Suprapubic skin (tissue), 4 donors: ENCODE measurements around the gene CACNA1H. TPM values are rescaled to one million over a fixed set of nuclear protein-coding genes. Genes with fewer than 3 reads are reported as not detected.
"Not testable (repeated sequence)": the region's sequence is repeated elsewhere in the genome, so short reads cannot be mapped to it uniquely, and the experiment has no call there.

Experiments used
- DNase-seq, 2 donors: peaks; one replicate each; pipeline ENCODE4 v3.0.0-alpha.2; 2019; ENCODE audit warnings: low spot score in 2 of 2
- H3K27ac ChIP-seq: fragments of 200-600 bp; sonication (generic); one replicate; pipeline ENCODE4 v1.5.1; 2019
- H3K27me3 ChIP-seq: fragments of 200-600 bp; sonication (generic); one replicate; pipeline ENCODE4 v1.5.1; 2019
- H3K36me3 ChIP-seq: fragments of 200-600 bp; sonication (generic); one replicate; pipeline ENCODE4 v1.5.1; 2019
- H3K4me1 ChIP-seq: fragments of 200-600 bp; sonication (generic); one replicate; pipeline ENCODE4 v1.5.1; 2019
- H3K4me3 ChIP-seq: fragments of 200-600 bp; sonication (generic); one replicate; pipeline ENCODE4 v1.5.1; 2019; ENCODE audit warnings: mild to moderate bottlenecking
- H3K9me3 ChIP-seq: fragments of 200-600 bp; sonication (generic); one replicate; pipeline ENCODE4 v1.5.1; 2019
- CTCF ChIP-seq, 2 donors: fragments of 200-600 bp in 1 of 2; fragments of 450-650 bp in 1 of 2; sonication (generic) in 1 of 2; IDR thresholded peaks; one replicate each; pipeline ENCODE4 v1.5.1; 2016 to 2019; ENCODE audit warnings: antibody characterized with exemption in 2 of 2, mild to moderate bottlenecking in 1 of 2, moderate library complexity in 1 of 2
- EP300 ChIP-seq: sonication (generic); formaldehyde crosslinking; IDR thresholded peaks from one replicate; pipeline ENCODE4 v1.6.1; 2017; ENCODE audit warnings: antibody characterized with exemption
- POLR2A ChIP-seq, 2 donors: fragments of 450-650 bp; IDR thresholded peaks; one replicate each; pipeline ENCODE4 v1.6.1; 2017; ENCODE audit warnings: antibody characterized with exemption in 2 of 2, mild to moderate bottlenecking in 2 of 2, moderate library complexity in 2 of 2
- POLR2AphosphoS5 ChIP-seq, 3 donors: sonication (generic); formaldehyde crosslinking; IDR thresholded peaks; one replicate each; pipeline ENCODE4 v1.6.1; 2017; ENCODE audit warnings: antibody characterized with exemption in 3 of 3
- WGBS: methylation state at CpG from one replicate; pipeline ENCODE4 v1.1.5; 2018; 5-methylcytosine and 5-hydroxymethylcytosine counted together
- total RNA-seq, 4 donors: library from RNA; depleted of rRNA; stranded (reverse); fragments of >200 nt; gene quantifications; one replicate each; pipeline ENCODE4 v1.1.0, GENCODE V29; 2016

The CACNA1H gene
- total RNA-seq, 4 donors from 2014 or later: 19.4 to 167 (median 38.4) TPM

DNA sequence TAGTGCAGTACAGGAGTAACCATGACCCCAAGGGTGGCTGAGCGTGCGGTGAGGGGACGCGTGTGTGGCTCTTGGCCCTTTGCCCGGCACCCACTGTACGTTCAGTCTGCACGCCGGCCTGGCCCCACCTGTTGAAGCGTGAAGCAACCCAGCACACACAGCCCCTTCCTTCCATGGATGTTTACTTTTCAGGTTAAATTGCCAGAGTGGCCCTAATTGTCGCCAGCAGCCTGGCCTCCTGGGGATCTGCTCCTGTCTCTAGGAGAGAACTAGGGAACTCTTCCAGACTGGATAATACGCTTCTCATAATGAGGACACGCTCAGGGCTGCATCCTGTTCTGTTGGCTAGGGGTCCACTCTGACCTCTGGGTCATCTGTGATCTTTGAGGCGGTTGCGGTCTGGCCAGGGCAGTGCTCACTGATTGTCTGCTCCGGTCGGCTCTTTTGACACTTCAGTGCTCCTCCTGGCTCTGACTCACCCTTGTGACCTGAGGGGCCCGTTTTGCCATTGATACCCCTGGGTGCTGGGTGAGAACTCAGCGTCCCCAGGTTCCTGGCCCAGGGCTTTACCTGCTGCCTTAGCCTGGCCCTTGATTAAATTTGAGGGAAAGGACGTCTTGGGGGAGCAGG is 44.4 kb downstream of the CACNA1H start:
- Histone ChIP-seq H3K36me3 (no peaks in the 10 kb centered on the region), H3K4me1 (no peaks in the 10 kb centered on the region), H3K4me3 (no peak overlapping the region), H3K9me3 (no peaks in the 10 kb centered on the region), H3K27ac (no peak overlapping the region), H3K27me3 (peaks cover 36% of the 10 kb centered on the region)
- WGBS: 62% methylated on average over 5 of the region's 19 CpGs
- TF ChIP-seq POLR2AphosphoS5 (IDR thresholded peaks at IDR 0.05): no peak
- no peak for TF ChIP-seq CTCF (IDR thresholded peaks at IDR 0.05)
- no peak for TF ChIP-seq EP300
- no peak for TF ChIP-seq POLR2A (IDR thresholded peaks at IDR 0.05)
- no peak for DNase-seq

DNA sequence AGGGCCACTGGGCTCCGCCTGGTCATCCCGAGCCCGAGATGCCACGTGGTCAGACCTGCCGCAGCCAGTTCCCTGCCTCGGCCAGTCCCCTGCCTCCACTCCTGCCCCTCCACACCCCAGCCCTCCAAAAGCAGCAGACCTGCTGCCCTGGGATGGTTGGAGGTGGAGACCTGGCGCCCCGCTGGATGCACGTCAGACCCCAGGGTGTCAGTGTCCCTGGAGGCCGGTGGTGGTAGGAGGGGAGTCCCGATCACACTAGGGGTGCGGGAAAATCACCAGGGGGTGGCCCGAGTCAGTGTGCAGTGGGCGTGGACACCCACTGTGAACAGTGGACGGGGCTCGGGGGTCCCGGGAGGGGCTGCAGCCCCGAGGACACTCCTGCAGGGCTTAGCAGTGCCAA is 45.3 kb downstream of the CACNA1H start:
- Histone ChIP-seq H3K27me3 (peaks cover 29% of the 10 kb centered on the region), H3K4me3 (no peak overlapping the region), H3K27ac (no peak overlapping the region), H3K9me3 (no peaks in the 10 kb centered on the region), H3K36me3 (no peaks in the 10 kb centered on the region), H3K4me1 (no peaks in the 10 kb centered on the region)
- DNase-seq: no peak
- 89% methylated on average over 8 of the region's 18 CpGs for WGBS
- TF ChIP-seq EP300 (no peak), CTCF (IDR thresholded peaks at IDR 0.05) (no peak), POLR2AphosphoS5 (IDR thresholded peaks at IDR 0.05) (no peak), POLR2A (IDR thresholded peaks at IDR 0.05) (no peak)

GRCh38 chr16:1198671-1199346 is 45.9 kb downstream of the CACNA1H start:
- 83% methylated on average over 19 of the region's 44 CpGs for WGBS
- not testable (repeated sequence) for H3K4me1 ChIP-seq, H3K27ac ChIP-seq, H3K36me3 ChIP-seq, H3K9me3 ChIP-seq, H3K4me3 ChIP-seq, DNase-seq
- peaks cover 26% of the 10 kb centered on the region for H3K27me3 ChIP-seq

DNA sequence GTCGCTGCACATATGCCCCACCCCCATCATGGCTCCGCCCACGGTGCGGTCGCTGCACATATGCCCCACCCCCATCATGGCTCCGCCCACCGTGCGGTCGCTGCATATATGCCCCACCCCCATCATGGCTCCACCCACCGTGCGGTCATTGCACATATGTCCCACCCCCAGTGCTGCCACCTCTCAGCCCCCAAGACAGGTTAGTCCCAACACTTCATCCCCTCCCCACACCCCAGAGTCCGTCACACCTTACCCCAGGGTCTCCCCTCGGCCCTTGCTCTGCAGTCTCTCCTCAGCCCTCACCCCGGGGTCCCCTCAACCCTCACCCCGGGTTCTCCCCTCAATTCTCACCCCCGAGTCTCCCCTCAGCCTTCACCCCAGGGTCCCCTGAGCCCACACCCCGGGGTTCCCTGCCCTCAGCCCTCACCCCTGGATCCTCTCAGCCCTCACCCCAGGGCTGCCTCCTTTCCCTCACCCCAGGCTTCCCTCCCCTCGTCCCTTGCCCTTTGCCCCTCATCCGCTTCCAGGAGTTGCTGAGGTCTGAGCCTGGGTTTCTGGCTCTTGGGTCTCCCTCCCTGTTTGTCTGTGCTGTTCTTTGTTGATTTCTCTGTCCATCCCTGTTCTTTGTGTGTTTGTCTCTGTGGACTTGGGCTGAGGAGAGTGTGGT is 46.6 kb downstream of the CACNA1H start:
- WGBS: 86% methylated on average over 8 of the region's 19 CpGs
- H3K27ac ChIP-seq: no peak overlapping the region
- TF ChIP-seq POLR2AphosphoS5 (IDR thresholded peaks at IDR 0.05) (no peak), POLR2A (IDR thresholded peaks at IDR 0.05) (no peak), CTCF (IDR thresholded peaks at IDR 0.05) (no peak), EP300 (no peak)
- H3K4me1 ChIP-seq: no peaks in the 10 kb centered on the region
- H3K9me3 ChIP-seq: no peaks in the 10 kb centered on the region
- no peak for DNase-seq
- H3K4me3 ChIP-seq: no peak overlapping the region
- H3K27me3 ChIP-seq: peaks cover 20% of the 10 kb centered on the region
- H3K36me3 ChIP-seq: no peaks in the 10 kb centered on the region

DNA sequence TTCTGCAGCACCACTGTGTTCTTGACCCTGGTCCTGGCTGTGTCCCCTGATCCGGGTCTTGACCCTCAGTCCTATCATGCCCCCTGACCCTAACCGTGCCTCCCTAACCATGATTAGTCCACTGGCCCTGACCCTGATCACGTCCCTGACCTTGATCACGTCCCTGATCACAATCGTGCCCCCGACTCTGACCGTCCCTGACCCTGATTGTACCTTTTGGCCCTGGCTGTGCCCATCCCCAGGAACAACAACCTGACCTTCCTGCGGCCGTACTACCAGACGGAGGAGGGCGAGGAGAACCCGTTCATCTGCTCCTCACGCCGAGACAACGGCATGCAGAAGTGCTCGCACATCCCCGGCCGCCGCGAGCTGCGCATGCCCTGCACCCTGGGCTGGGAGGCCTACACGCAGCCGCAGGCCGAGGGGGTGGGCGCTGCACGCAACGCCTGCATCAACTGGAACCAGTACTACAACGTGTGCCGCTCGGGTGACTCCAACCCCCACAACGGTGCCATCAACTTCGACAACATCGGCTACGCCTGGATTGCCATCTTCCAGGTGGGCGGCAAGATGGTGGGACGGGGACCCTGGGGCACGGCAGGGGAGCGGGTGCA is 47.2 kb downstream of the CACNA1H start:
- Histone ChIP-seq H3K27me3 (peaks cover 20% of the 10 kb centered on the region), H3K4me3 (no peak overlapping the region), H3K27ac (no peak overlapping the region), H3K36me3 (no peaks in the 10 kb centered on the region), H3K4me1 (no peaks in the 10 kb centered on the region), H3K9me3 (no peaks in the 10 kb centered on the region)
- 89% methylated on average over 23 of the region's 38 CpGs for WGBS
- TF ChIP-seq POLR2AphosphoS5 (IDR thresholded peaks at IDR 0.05) (no peak), POLR2A (IDR thresholded peaks at IDR 0.05) (no peak), EP300 (no peak), CTCF (IDR thresholded peaks at IDR 0.05) (no peak)
- DNase-seq: no peak
